Gastrocnemius medialis (tissue), 4 donors: ENCODE results near the gene HMCN1.

Experiments
- POLR2A ChIP-seq, 2 donors: fragments of 450-650 bp; IDR thresholded peaks; one replicate each; pipeline ENCODE4 v1.6.1; 2017; ENCODE audit warnings: antibody characterized with exemption in 2 of 2, mild to moderate bottlenecking in 2 of 2, moderate library complexity in 2 of 2
- TF ChIP-seq, protein P1 (sequence below), 5 experiments: fragments of 450-650 bp in 3 of 5; fragments of 200-600 bp in 2 of 5; sonication (generic) in 2 of 5; IDR thresholded peaks in 4 of 5; conservative IDR thresholded peaks in 1 of 5; 1 replicate in 4 of 5; 2 replicates in 1 of 5; pipeline ENCODE4 v1.5.1; 2016 to 2019; ENCODE audit warnings: antibody characterized with exemption in 5 of 5, mild to moderate bottlenecking in 3 of 5, moderate library complexity in 3 of 5

DNA sequence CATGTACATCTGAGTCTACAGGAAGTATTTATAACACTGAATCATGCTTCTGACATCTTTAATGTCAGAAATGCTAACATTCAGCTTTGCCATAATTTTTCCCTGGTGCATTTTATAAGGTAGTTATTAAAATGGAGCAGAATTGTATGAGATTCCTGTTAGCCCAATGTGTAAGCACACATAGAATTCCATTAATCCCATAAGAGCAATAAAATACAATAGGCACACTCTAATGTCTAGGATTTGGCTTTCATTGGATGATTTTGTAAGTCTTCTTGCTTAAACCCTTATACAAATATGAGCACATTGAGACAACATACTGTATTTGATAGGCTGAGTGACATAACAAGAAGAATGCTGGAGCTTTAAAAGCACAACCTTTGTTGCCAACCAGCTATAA, 256.4 kb downstream of the HMCN1 start:
- TF ChIP-seq, protein P1, sequence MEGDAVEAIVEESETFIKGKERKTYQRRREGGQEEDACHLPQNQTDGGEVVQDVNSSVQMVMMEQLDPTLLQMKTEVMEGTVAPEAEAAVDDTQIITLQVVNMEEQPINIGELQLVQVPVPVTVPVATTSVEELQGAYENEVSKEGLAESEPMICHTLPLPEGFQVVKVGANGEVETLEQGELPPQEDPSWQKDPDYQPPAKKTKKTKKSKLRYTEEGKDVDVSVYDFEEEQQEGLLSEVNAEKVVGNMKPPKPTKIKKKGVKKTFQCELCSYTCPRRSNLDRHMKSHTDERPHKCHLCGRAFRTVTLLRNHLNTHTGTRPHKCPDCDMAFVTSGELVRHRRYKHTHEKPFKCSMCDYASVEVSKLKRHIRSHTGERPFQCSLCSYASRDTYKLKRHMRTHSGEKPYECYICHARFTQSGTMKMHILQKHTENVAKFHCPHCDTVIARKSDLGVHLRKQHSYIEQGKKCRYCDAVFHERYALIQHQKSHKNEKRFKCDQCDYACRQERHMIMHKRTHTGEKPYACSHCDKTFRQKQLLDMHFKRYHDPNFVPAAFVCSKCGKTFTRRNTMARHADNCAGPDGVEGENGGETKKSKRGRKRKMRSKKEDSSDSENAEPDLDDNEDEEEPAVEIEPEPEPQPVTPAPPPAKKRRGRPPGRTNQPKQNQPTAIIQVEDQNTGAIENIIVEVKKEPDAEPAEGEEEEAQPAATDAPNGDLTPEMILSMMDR (IDR thresholded peaks at IDR 0.05 in 4 of 5, conservative IDR thresholded peaks at IDR 0.05 in 1 of 5), result no peak
- TF ChIP-seq POLR2A (IDR thresholded peaks at IDR 0.05), result no peak
